ENCODE results near the gene AGAP2. TPM values are rescaled to one million over a fixed set of nuclear protein-coding genes. Genes with fewer than 3 reads are reported as not detected.
A peak's percentile ranks its signal among the peaks of the same experiment; 100 is the strongest.

Gene AGAP2
- polyA plus RNA-seq, 3 donors = 0.20 to 3.4 (median 0.65) TPM

GRCh38 chr12:57736741-57737466 is 1.6 kb downstream of the AGAP2 start:
- Histone ChIP-seq H3K4me1 (ENCODE audit: control insufficient read depth in 1 of 2, insufficient read depth in 2 of 2, low read length in 2 of 2) (peaks cover 18 to 22% of the 10 kb centered on the region in 2 donors), H3K27me3 (ENCODE audit: control insufficient read depth in 2 of 2, insufficient read depth in 2 of 2, low read length in 2 of 2) (no peaks in the 10 kb centered on the region), H3K4me2 (replicated peaks; ENCODE audit: extremely low read depth, low read length, poor library complexity, severe bottlenecking) (no peak overlapping the region), H3K36me3 (replicated peaks in 1 of 2; ENCODE audit: control insufficient read depth in 1 of 2, insufficient read depth in 2 of 2, low read length in 2 of 2) (peaks cover 31 to 42% of the 10 kb centered on the region in 2 donors), H3K27ac (ENCODE audit: low read depth in 1 of 2, low read length in 2 of 2) (no peak overlapping the region), H3K79me2 (ENCODE audit: insufficient read depth, low read length) (peaks cover 26% of the 10 kb centered on the region), H2AFZ (ENCODE audit: insufficient read depth, low read depth, low read length, poor library complexity, severe bottlenecking) (no peak overlapping the region), H3K9me3 (replicated peaks in 1 of 2; ENCODE audit: control insufficient read depth in 1 of 2, insufficient read depth in 1 of 2, low read length in 2 of 2) (no peaks in the 10 kb centered on the region), H4K20me1 (ENCODE audit: insufficient read depth, low read length) (no peaks in the 10 kb centered on the region), H3K4me3 (replicated peaks in 1 of 3; ENCODE audit: low read depth in 2 of 3, low read length in 3 of 3) (no peak overlapping the region), H3K9ac (ENCODE audit: insufficient read depth, low read length, poor library complexity, severe bottlenecking) (no peak overlapping the region)
- WGBS (ENCODE audit: insufficient coverage) = 96% methylated on average over 29 of the region's 31 CpGs
- Mint-ChIP-seq H3K27ac (peak overlapping the region in 2 of 7 donors; percentile 19 to 25), H3K27me3 (ENCODE audit: low read depth in 3 of 3) (no peaks in the 10 kb centered on the region), H3K9me3 (no peaks in the 10 kb centered on the region), H3K4me1 (peaks cover 27% of the 10 kb centered on the region), H3K4me3 (no peak overlapping the region), H3K36me3 (peaks cover 38 to 43% of the 10 kb centered on the region in 2 donors)
- DNase-seq = no peak
- intact Hi-C loops (cut with micrococcal nuclease) = no loop called here
- TF ChIP-seq CTCF (IDR thresholded peaks at IDR 0.05) = no peak

- no peaks in the 10 kb centered on the region for H3K27me3 Mint-ChIP-seq (ENCODE audit: low read depth in 3 of 3)
- 94% methylated on average over 27 of the region's 49 CpGs for WGBS (ENCODE audit: insufficient coverage)
- Histone ChIP-seq H3K79me2 (ENCODE audit: insufficient read depth, low read length) (peaks cover 23% of the 10 kb centered on the region), H3K9me3 (replicated peaks in 1 of 2; ENCODE audit: control insufficient read depth in 1 of 2, insufficient read depth in 1 of 2, low read length in 2 of 2) (no peaks in the 10 kb centered on the region), H3K36me3 (replicated peaks in 1 of 2; ENCODE audit: control insufficient read depth in 1 of 2, insufficient read depth in 2 of 2, low read length in 2 of 2) (peaks cover 39 to 49% of the 10 kb centered on the region in 2 donors), H3K4me2 (replicated peaks; ENCODE audit: extremely low read depth, low read length, poor library complexity, severe bottlenecking) (no peak overlapping the region), H3K27me3 (ENCODE audit: control insufficient read depth in 2 of 2, insufficient read depth in 2 of 2, low read length in 2 of 2) (no peaks in the 10 kb centered on the region), H3K9ac (ENCODE audit: insufficient read depth, low read length, poor library complexity, severe bottlenecking) (no peak overlapping the region), H3K27ac (ENCODE audit: low read depth in 1 of 2, low read length in 2 of 2) (no peak overlapping the region), H2AFZ (ENCODE audit: insufficient read depth, low read depth, low read length, poor library complexity, severe bottlenecking) (no peak overlapping the region), H4K20me1 (ENCODE audit: insufficient read depth, low read length) (no peaks in the 10 kb centered on the region), H3K4me1 (ENCODE audit: control insufficient read depth in 1 of 2, insufficient read depth in 2 of 2, low read length in 2 of 2) (peaks cover 10 to 15% of the 10 kb centered on the region in 2 donors), H3K4me3 (replicated peaks in 1 of 3; ENCODE audit: low read depth in 2 of 3, low read length in 3 of 3) (no peak overlapping the region)
- H3K4me1 Mint-ChIP-seq = peaks cover 19% of the 10 kb centered on the region
- H3K9me3 Mint-ChIP-seq = no peaks in the 10 kb centered on the region
- intact Hi-C loops (cut with micrococcal nuclease) = no loop called here
- no peak for TF ChIP-seq CTCF (IDR thresholded peaks at IDR 0.05)
- H3K36me3 Mint-ChIP-seq = peaks cover 45 to 51% of the 10 kb centered on the region in 2 donors
- H3K27ac Mint-ChIP-seq = peak overlapping the region in 2 of 7 donors; percentile 19 to 25
- no peak overlapping the region for H3K4me3 Mint-ChIP-seq
- no peak for DNase-seq
Measured at GRCh38 chr12:57735952-57736740, 2.4 kb downstream of the AGAP2 start.

All from CD14-positive monocyte (primary cell).